Stomach (tissue), 9 donors: ENCODE measurements around the gene KCNQ1. TPM values are rescaled to one million over a fixed set of nuclear protein-coding genes. Genes with fewer than 3 reads are reported as not detected.
A peak's percentile ranks its signal among the peaks of the same experiment; 100 is the strongest.

ENCODE experiments used
- DNase-seq, 2 donors: peaks; one replicate each; pipeline versions ENCODE4 v3.0.0 to v3.0.0-alpha.2; 2013 to 2019
- H3K27ac ChIP-seq, 5 donors: fragments of 200-600 bp in 4 of 5; sonication (generic) in 4 of 5; one replicate each; pipeline ENCODE4 v1.5.1; 2013 to 2019; ENCODE audit warnings: mild to moderate bottlenecking in 1 of 5, moderate library complexity in 1 of 5
- H3K27me3 ChIP-seq, 3 donors: fragments of 200-600 bp; sonication (generic); one replicate each; pipeline ENCODE4 v1.5.1; 2017 to 2019; ENCODE audit warnings: mixed run types in 1 of 3
- H3K36me3 ChIP-seq, 4 donors: fragments of 200-600 bp; sonication (generic); 1 replicate in 3 of 4; 2 replicates in 1 of 4; pipeline ENCODE4 v1.5.1; 2016 to 2019
- H3K4me1 ChIP-seq, 4 donors: fragments of 200-600 bp; sonication (generic); one replicate each; pipeline ENCODE4 v1.5.1; 2016 to 2019
- H3K4me3 ChIP-seq, 4 donors: fragments of 200-600 bp; sonication (generic) in 3 of 4; one replicate each; pipeline ENCODE4 v1.5.1; 2016 to 2019; ENCODE audit warnings: mild to moderate bottlenecking in 1 of 4
- H3K9me3 ChIP-seq, 4 donors: fragments of 200-600 bp; sonication (generic); one replicate each; pipeline ENCODE4 v1.5.1; 2016 to 2019
- CTCF ChIP-seq, 7 experiments: fragments of 450-650 bp in 4 of 7; fragments of 200-600 bp in 3 of 7; sonication (generic) in 3 of 7; IDR thresholded peaks; one replicate each; pipeline ENCODE4 v1.5.1; 2016 to 2019; ENCODE audit warnings: antibody characterized with exemption in 7 of 7, control low read depth in 2 of 7, mild to moderate bottlenecking in 1 of 7
- EP300 ChIP-seq: sonication (generic); formaldehyde crosslinking; IDR thresholded peaks from one replicate; pipeline ENCODE4 v1.6.1; 2017; ENCODE audit warnings: antibody characterized with exemption
- POLR2A ChIP-seq, 4 donors: fragments of 450-650 bp; IDR thresholded peaks; one replicate each; pipeline ENCODE4 v1.6.1; 2016; ENCODE audit warnings: antibody characterized with exemption in 4 of 4, control low read depth in 2 of 4, mild to moderate bottlenecking in 1 of 4, moderate library complexity in 1 of 4
- POLR2AphosphoS5 ChIP-seq, 3 donors: sonication (generic); formaldehyde crosslinking; IDR thresholded peaks; one replicate each; pipeline ENCODE4 v1.6.1; 2016; ENCODE audit warnings: antibody characterized with exemption in 3 of 3
- WGBS, 5 donors: extraction: QIAGEN DNeasy Blood & Tissue Kit in 3 of 5; methylation state at CpG; one replicate each; pipeline versions ENCODE4 v1.1.5 to v1.1.7; 2013 to 2018; 5-methylcytosine and 5-hydroxymethylcytosine counted together
- intact Hi-C: fragments of 100-400 bp; cut with DNase I; formaldehyde crosslinking; loops from one replicate; pipeline ENCODE4 v1.15.1; 2023; ENCODE audit warnings: low total_unique reads
- polyA plus RNA-seq, 3 donors: library from polyadenylated mRNA; stranded (reverse); fragments of 200-250 nt; gene quantifications; one replicate each; pipeline ENCODE4 v1.2.3, GENCODE V29; 2013
- total RNA-seq, 5 donors: library from RNA; depleted of rRNA; stranded (reverse); fragments of >200 nt; gene quantifications; one replicate each; pipeline versions ENCODE4 v1.1.0 to v1.2.3, GENCODE V29; 2014 to 2016
- donor health status: healthy with polysubstance abuse.
- donor health status: Bipolar disorder and iron deficiency.
- donor health status: healthy.

KCNQ1 gene
- total and polyA plus RNA-seq, 8 donors: 12.1 to 155 (median 49.0) TPM

GRCh38 chr11:2599561-2600189 lies 154.9 kb downstream of the KCNQ1 start:
- WGBS, 5 donors: 80 to 87% (median 83%) methylated on average over 8 of the region's 8 CpGs
- Histone ChIP-seq H3K36me3 (peaks cover 0 to 4% (median 2%) of the 10 kb centered on the region in 4 donors), H3K9me3 (peaks cover 0 to 18% (median 2%) of the 10 kb centered on the region in 4 donors), H3K4me1 (no peaks in the 10 kb centered on the region), H3K27ac (no peak overlapping the region), H3K27me3 (no peaks in the 10 kb centered on the region), H3K4me3 (no peak overlapping the region)
- TF ChIP-seq CTCF (IDR thresholded peaks at IDR 0.05) (no peak), EP300 (no peak), POLR2AphosphoS5 (IDR thresholded peaks at IDR 0.05) (no peak), POLR2A (IDR thresholded peaks at IDR 0.05) (no peak)
- intact Hi-C loops: loop anchor here (10.0 kb wide), 1 partner anchor 55 kb away; no protein-coding TSS in a partner anchor
- DNase-seq: peak in 1 of 2 donors; percentile 22

GRCh38 chr11:2609345-2609744 lies 164.5 kb downstream of the KCNQ1 start:
- Histone ChIP-seq H3K27me3 (no peaks in the 10 kb centered on the region), H3K4me1 (no peaks in the 10 kb centered on the region), H3K4me3 (no peak overlapping the region), H3K36me3 (no peaks in the 10 kb centered on the region), H3K27ac (no peak overlapping the region), H3K9me3 (peaks cover 0 to 20% (median 18%) of the 10 kb centered on the region in 4 donors)
- 87 to 96% (median 93%) methylated on average over 2 of the region's 2 CpGs for WGBS, 5 donors
- no peak for TF ChIP-seq CTCF (IDR thresholded peaks at IDR 0.05)
- no peak for TF ChIP-seq POLR2AphosphoS5 (IDR thresholded peaks at IDR 0.05)
- no peak for TF ChIP-seq POLR2A (IDR thresholded peaks at IDR 0.05)
- TF ChIP-seq EP300: no peak
- no peak for DNase-seq
- intact Hi-C loops: loop anchor here (10.0 kb wide), 1 partner anchor 45 kb away; no protein-coding TSS in a partner anchor

GRCh38 chr11:2612884-2613571 lies 168.2 kb downstream of the KCNQ1 start:
- TF ChIP-seq EP300: no peak
- TF ChIP-seq CTCF (IDR thresholded peaks at IDR 0.05): no peak
- no peak for TF ChIP-seq POLR2A (IDR thresholded peaks at IDR 0.05)
- TF ChIP-seq POLR2AphosphoS5 (IDR thresholded peaks at IDR 0.05): peak in 1 of 3 donors; percentile 23
- intact Hi-C loops: no loop called here
- Histone ChIP-seq H3K9me3 (peaks cover 0 to 20% (median 18%) of the 10 kb centered on the region in 4 donors), H3K27ac (no peak overlapping the region), H3K4me3 (no peak overlapping the region), H3K27me3 (no peaks in the 10 kb centered on the region), H3K36me3 (no peaks in the 10 kb centered on the region), H3K4me1 (no peaks in the 10 kb centered on the region)
- WGBS, 5 donors: 72 to 82% (median 81%) methylated on average over 4 of the region's 4 CpGs
- DNase-seq: no peak

GRCh38 chr11:2621894-2622293 lies 177.1 kb downstream of the KCNQ1 start:
- no peak for TF ChIP-seq POLR2A (IDR thresholded peaks at IDR 0.05)
- no peaks in the 10 kb centered on the region for H3K4me1 ChIP-seq
- 27 to 31% (median 28%) methylated on average over 3 of the region's 3 CpGs for WGBS, 5 donors

More at GRCh38 chr11:2621894-2622293, 177.1 kb downstream of the KCNQ1 start:
- Histone ChIP-seq H3K4me3 (no peak overlapping the region), H3K27ac (no peak overlapping the region), H3K9me3 (peaks cover 0 to 4% (median 2%) of the 10 kb centered on the region in 4 donors), H3K27me3 (no peaks in the 10 kb centered on the region), H3K36me3 (peaks cover 0 to 9% (median 5%) of the 10 kb centered on the region in 4 donors)
- no peak for DNase-seq
- intact Hi-C loops: no loop called here
